ENCODE measurements around the gene AFG3L2.

DNA sequence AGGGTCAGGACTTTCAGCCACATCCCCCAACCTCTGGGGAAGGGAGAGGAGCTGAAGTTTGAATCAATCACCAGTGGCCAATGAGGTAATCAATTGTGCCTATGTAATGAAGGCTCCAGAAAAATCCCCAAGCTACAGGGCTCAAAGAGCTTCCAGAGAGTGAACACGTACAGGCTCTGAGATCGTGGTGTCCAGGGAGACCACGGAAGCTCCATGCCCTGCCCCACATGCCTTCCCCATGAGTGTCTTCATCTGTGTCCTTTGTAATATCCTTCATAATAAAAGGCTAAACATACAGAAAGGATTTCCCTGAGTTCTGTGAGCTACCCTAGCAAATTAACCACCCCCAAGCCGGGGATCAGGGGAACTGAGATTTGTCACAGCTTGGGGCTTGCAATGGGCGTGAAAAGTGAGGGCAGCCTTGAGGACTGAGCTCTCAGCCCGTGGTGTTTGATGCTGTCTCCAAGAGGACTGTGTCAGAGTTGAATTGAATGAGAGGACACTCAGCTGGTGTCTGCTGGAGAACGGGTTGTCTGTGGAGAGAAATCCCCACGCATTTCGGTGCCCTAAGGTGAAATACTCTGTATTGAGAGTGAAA is 94.5 kb downstream of the AFG3L2 start:
- TF ChIP-seq CTCF (IDR thresholded peaks at IDR 0.05), result no peak
- no peak for TF ChIP-seq POLR2A (IDR thresholded peaks at IDR 0.05)

Measured in right lobe of liver (tissue), 4 donors.